A549 treated with Mapracorat at 1 μM for 4 hours (cell line): Measurements from ENCODE around the gene IDH2. TPM values are rescaled to one million over a fixed set of nuclear protein-coding genes. Genes with fewer than 3 reads are reported as not detected.

Experiments used
- total RNA-seq: library from RNA; stranded (reverse); fragments of 200-300 nt; extraction: Qiagen RNA extraction; gene quantifications from 5 replicates; pipeline ENCODE4 v1.2.3, GENCODE V29; 2022

The IDH2 gene
- total RNA-seq: 39.5 to 47.7 TPM (median 43.1 TPM) in 5 replicates

DNA sequence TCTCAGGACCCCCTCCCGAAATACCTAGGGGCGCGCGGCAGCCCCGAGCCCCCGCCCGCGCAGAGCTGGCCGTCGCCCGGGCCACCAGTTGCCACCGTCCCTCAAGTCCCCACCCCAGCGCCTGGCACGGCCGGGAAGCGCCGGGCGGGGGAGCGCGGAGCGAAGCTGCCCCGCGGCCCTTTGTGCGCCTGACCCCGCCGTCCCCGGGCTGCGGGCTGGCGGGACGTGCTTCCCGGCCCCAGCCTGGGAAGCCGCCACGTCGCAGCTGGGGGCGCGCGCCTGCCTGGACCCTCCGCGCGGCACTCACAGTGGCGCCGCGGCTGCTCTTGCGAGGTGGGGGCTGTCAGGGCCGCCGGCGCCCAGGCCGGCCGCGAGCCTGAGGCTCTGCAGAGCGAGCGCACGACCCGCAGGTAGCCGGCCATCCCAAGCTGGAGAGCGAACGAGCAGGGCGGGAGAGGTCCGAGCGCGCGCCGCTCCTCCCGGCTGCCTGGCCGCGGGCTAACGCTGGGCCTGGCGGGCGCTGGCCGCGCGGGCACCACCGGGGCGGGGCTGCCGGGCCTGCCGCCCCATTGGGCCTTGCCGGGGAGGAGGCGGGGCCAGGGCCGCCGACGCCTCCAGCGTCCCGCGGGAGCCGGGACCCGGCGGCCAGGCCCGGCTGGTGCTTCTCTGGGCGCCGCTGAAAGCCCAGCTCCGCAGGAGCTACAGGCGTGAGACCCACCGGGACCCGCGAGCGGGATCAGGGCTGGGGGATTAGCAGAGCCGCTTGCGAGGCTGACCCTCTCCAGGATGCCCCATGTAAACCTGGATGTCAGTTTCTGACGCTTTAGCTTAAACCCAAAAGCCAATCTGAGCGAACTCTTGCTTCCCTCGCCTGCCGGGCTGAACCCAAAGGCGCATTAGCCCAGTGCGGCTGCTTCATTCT lies at the start of gene IDH2:
IDH2 (minus strand) TSS at position 500 of the 922 bp plus-strand sequence; CDS start at position 422, 78 bp downstream.

Other genes with a start within 250 kb of the IDH2 start
- 33.2 to 62.5 TPM (median 38.2 TPM) in 5 replicates for gene AP3S2, start 208.5 kb downstream of the IDH2 start, total RNA-seq
- gene ARPIN, start 189.5 kb downstream of the IDH2 start, total RNA-seq: 10.1 to 14.3 TPM (median 11.4 TPM) in 5 replicates
- 13.3 to 20.2 TPM (median 17.1 TPM) in 5 replicates for gene ZNF710, start 101.1 kb downstream of the IDH2 start, total RNA-seq
- gene SEMA4B, start 98.9 kb upstream of the IDH2 start, total RNA-seq: 61.9 to 93.1 TPM (median 85.1 TPM) in 5 replicates
- 190 to 227 TPM (median 208 TPM) in 5 replicates for gene CIB1, start 131.5 kb upstream of the IDH2 start, total RNA-seq
- gene GDPGP1, start 131.7 kb upstream of the IDH2 start, total RNA-seq: 3.4 to 4.9 TPM (median 4.3 TPM) in 5 replicates
- 0.07 to 0.59 TPM (median 0.10 TPM) in 4 of 5 replicates, not detected in the other for gene TTLL13, start 147.1 kb upstream of the IDH2 start, total RNA-seq
- 102 to 112 TPM (median 109 TPM) in 5 replicates for gene NGRN, start 163.2 kb upstream of the IDH2 start, total RNA-seq
- gene ZNF774, start 249.8 kb upstream of the IDH2 start, total RNA-seq: 1.0 to 1.5 TPM (median 1.2 TPM) in 5 replicates